SK-N-SH (cell line): ENCODE measurements around the gene TAC1. TPM values are rescaled to one million over a fixed set of nuclear protein-coding genes. Genes with fewer than 3 reads are reported as not detected.

Experiments
- polyA plus RNA-seq, 3 experiments: library from polyadenylated mRNA; depleted of rRNA; stranded (reverse); fragments of >200 nt; gene quantifications; 2 replicates each; pipeline ENCODE4 v1.2.3, GENCODE V29; 2012

The TAC1 gene
- polyA plus RNA-seq, 1 of the 3 experiments (the other 2 are of a cell fraction) = not detected

Other genes with a start within 250 kb of the TAC1 start
- gene ASNS, start 140.3 kb downstream of the TAC1 start, polyA plus RNA-seq (2012; rRNA removed) = 11.8 and 13.9 TPM in 2 replicates